ENCODE data around the gene CXCL5.

DNA sequence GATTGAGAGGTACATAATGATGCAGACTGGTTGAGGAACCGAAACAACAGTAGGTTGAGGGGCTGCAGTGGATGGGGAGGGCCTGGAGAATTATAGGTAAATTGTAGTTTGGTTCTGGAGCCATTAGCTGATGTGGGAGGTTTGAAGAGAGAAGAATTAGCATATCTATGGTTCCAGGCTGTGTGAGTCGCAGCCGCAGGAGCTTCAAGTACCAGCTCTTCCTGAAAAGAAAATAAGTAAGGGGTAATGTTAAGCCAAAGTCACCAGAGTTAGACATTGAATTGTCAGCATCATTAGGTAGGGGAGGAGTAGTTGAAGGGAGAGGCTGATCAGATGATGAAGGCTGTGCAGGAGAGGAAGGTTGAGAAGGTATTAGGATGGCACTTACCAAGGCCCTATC lies 46.1 kb downstream of the CXCL5 start:
- TF ChIP-seq, protein P1, sequence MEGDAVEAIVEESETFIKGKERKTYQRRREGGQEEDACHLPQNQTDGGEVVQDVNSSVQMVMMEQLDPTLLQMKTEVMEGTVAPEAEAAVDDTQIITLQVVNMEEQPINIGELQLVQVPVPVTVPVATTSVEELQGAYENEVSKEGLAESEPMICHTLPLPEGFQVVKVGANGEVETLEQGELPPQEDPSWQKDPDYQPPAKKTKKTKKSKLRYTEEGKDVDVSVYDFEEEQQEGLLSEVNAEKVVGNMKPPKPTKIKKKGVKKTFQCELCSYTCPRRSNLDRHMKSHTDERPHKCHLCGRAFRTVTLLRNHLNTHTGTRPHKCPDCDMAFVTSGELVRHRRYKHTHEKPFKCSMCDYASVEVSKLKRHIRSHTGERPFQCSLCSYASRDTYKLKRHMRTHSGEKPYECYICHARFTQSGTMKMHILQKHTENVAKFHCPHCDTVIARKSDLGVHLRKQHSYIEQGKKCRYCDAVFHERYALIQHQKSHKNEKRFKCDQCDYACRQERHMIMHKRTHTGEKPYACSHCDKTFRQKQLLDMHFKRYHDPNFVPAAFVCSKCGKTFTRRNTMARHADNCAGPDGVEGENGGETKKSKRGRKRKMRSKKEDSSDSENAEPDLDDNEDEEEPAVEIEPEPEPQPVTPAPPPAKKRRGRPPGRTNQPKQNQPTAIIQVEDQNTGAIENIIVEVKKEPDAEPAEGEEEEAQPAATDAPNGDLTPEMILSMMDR (IDR thresholded peaks at IDR 0.05), result no peak
- TF ChIP-seq POLR2A (IDR thresholded peaks at IDR 0.05), result no peak
